ENCODE data around the gene SOX2. TPM values are rescaled to one million over a fixed set of nuclear protein-coding genes. Genes with fewer than 3 reads are reported as not detected.

Gene SOX2
- total and polyA plus RNA-seq, 8 donors: 0.04 to 0.35 (median 0.09) TPM; not detected in 3

GRCh38 chr3:181699171-181699903 is 12.4 kb upstream of the SOX2 start:
- peaks cover 0 to 5% (median 4%) of the 10 kb centered on the region in 3 donors for H3K4me1 ChIP-seq
- TF ChIP-seq CTCF (IDR thresholded peaks at IDR 0.05): no peak
- 18 to 21% methylated on average over 14 of the region's 14 CpGs for WGBS, 2 donors
- H3K4me3 ChIP-seq: no peak overlapping the region
- ATAC-seq (no peak), FAIRE-seq (no peak), DNase-seq (no peak)
- H3K27ac ChIP-seq: no peak overlapping the region
- no peaks in the 10 kb centered on the region for H3K36me3 ChIP-seq
- H3K27me3 ChIP-seq: peaks cover 14 to 76% (median 20%) of the 10 kb centered on the region in 4 donors
- H3K9me3 ChIP-seq: no peaks in the 10 kb centered on the region
- intact Hi-C loops (cut with DNase I): no loop called here

DNA sequence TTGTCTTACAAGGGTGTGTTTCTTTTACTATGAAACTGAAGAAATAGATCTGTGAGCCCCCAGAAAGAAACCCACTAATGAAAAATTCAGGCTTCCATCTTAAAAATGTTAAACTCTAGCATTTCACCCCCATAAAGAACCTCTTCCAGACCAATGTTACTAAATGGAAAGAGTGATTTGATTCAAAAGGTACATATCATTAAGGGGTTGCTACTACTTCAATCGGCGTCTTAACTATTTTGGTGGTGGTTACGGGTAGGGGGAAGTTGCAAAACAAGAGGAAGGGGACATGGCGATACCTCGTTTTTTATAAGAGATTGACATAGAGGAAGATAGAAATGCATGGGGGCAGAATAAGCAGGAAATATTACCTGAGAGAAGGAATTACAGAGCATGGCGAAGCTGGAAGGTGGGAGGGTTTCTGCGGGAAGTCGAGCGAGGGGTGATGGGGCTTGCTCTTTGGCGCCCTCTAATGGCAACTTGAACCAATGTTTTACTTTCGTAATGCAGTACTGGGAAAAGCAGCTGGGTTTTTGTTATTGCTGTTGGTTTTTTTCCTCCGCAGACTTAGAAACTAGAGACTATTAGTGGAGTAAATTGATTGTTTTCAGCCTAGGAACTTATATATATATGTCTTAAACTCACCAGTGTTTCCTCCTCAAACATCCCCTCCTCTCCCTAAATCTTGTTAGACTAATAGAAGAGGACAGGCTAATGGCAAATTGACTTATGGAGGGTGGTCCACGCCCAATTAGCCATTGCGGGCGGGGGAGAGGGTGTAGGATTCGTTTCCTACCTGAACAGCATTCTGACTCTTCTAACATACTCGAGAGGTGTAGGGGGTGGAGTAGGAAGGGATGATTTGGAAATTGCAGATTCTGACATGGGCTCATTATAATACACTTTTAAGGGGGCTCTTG is 11.3 kb upstream of the SOX2 start:
- peak in 5 of 6 donors; percentile 46 to 64 (median 54) for DNase-seq
- peak; percentile 80 to 89 (median 86) for ATAC-seq
- 9 to 10% methylated on average over 17 of the region's 17 CpGs for WGBS, 2 donors
- Histone ChIP-seq H3K9me3 (no peaks in the 10 kb centered on the region), H3K27me3 (peaks cover 15 to 87% (median 21%) of the 10 kb centered on the region in 4 donors), H3K27ac (no peak overlapping the region), H3K4me3 (no peak overlapping the region), H3K36me3 (no peaks in the 10 kb centered on the region), H3K4me1 (peaks cover 0 to 4% (median 3%) of the 10 kb centered on the region in 3 donors)
- intact Hi-C loops (cut with DNase I): loop anchor here in 2 of 3 donors (10.0 kb wide), 2 partner anchors 974 to 984 kb away; no protein-coding TSS in a partner anchor
- no peak for FAIRE-seq
- TF ChIP-seq CTCF (IDR thresholded peaks at IDR 0.05): peak; percentile 66 to 91 (median 78)

GRCh38 chr3:181701096-181701495 is 10.6 kb upstream of the SOX2 start:
- TF ChIP-seq CTCF (IDR thresholded peaks at IDR 0.05): no peak

GRCh38 chr3:181703601-181704420 is 7.9 kb upstream of the SOX2 start:
- Histone ChIP-seq H3K27ac (no peak overlapping the region), H3K4me1 (peaks cover 0 to 4% (median 0%) of the 10 kb centered on the region in 3 donors), H3K36me3 (no peaks in the 10 kb centered on the region), H3K4me3 (no peak overlapping the region), H3K27me3 (peaks cover 17 to 92% (median 31%) of the 10 kb centered on the region in 4 donors), H3K9me3 (no peaks in the 10 kb centered on the region)
- TF ChIP-seq CTCF (IDR thresholded peaks at IDR 0.05): no peak
- FAIRE-seq (no peak), ATAC-seq (no peak), DNase-seq (peak in 1 of 6 donors; percentile 65)
- WGBS, 2 donors: 8% methylated on average over 40 to 44 of the region's 44 CpGs
- intact Hi-C loops (cut with DNase I): loop anchor here in 2 of 3 donors (10.0 kb wide), 2 partner anchors 971 to 981 kb away; no protein-coding TSS in a partner anchor

More at GRCh38 chr3:181701096-181701495, 10.6 kb upstream of the SOX2 start:
- Histone ChIP-seq H3K27ac (no peak overlapping the region), H3K27me3 (peaks cover 20 to 89% (median 24%) of the 10 kb centered on the region in 4 donors), H3K9me3 (no peaks in the 10 kb centered on the region), H3K4me1 (peaks cover 0 to 4% (median 0%) of the 10 kb centered on the region in 3 donors), H3K36me3 (no peaks in the 10 kb centered on the region), H3K4me3 (no peak overlapping the region)
- intact Hi-C loops (cut with DNase I): loop anchor here in 2 of 3 donors (10.0 kb wide), 2 partner anchors 974 to 984 kb away; no protein-coding TSS in a partner anchor
- DNase-seq: no peak
- ATAC-seq: no peak
- WGBS, 2 donors: 5 to 6% methylated on average over 5 of the region's 5 CpGs
- no peak for FAIRE-seq

Data from pancreas (tissue), 10 donors.